ENCODE data around the gene NCCRP1. TPM values are rescaled to one million over a fixed set of nuclear protein-coding genes. Genes with fewer than 3 reads are reported as not detected.

Gene NCCRP1
- total RNA-seq, 1 experiment from 2014 or later, result 0.46 TPM

DNA sequence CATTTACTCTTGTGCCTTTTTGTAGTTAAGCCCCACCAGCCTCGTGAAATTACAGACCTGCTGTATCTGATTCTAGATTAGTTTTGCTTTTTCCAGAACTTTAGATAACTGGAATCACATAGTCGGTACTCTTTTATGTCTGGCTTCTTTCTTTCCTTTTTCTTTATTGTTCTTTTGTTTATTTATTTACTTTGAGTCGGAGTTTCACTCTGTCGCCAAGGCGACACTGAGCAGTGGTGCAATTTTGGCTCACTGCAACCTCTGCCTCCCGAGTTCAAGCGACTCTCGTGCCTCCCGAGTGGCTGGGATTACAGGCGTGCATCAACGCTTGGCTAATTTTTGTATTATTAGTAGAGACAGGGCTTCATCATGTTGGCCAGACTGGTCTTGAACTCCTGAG lies 6.0 kb upstream of the NCCRP1 start:
- Histone ChIP-seq H3K4me1 (ENCODE audit: control insufficient read depth, insufficient read depth, low read length) (peaks cover 12% of the 10 kb centered on the region), H3K27ac (ENCODE audit: low read length) (no peak overlapping the region), H3K4me3 (ENCODE audit: low read depth in 2 of 2, low read length in 2 of 2) (no peak overlapping the region), H3K27me3 (ENCODE audit: control insufficient read depth, insufficient read depth, low read length) (no peaks in the 10 kb centered on the region), H3K9me3 (ENCODE audit: control insufficient read depth, insufficient read depth, low read depth, low read length) (no peaks in the 10 kb centered on the region), H3K36me3 (ENCODE audit: control insufficient read depth, insufficient read depth, low read length) (no peaks in the 10 kb centered on the region)
- ChIA-PET POLR2A (interaction anchor here (1.6 kb wide), 1 partner anchor 200 kb away, joined by 3 read pairs; the partner anchor contains the start of genes MED29 and PAF1), CTCF (interaction anchor here (0.5 to 1.0 kb wide), 4 partner anchors 14 to 553 kb away, joined by 3 to 14 read pairs (median 4); partner anchors contain the start of gene SYCN)
- BruUV-seq (replicated peaks), result no TSS peak
- TF ChIP-seq TCF7L2 (IDR thresholded peaks at IDR 0.05; ENCODE audit: low read depth, low read length) (no peak), POLR2AphosphoS5 (IDR thresholded peaks at IDR 0.05; ENCODE audit: low read depth, low read length) (no peak), SIN3A (IDR thresholded peaks at IDR 0.05; ENCODE audit: borderline replicate concordance, insufficient read depth, low read depth, low read length) (no peak)
- TF ChIP-seq, protein P1, sequence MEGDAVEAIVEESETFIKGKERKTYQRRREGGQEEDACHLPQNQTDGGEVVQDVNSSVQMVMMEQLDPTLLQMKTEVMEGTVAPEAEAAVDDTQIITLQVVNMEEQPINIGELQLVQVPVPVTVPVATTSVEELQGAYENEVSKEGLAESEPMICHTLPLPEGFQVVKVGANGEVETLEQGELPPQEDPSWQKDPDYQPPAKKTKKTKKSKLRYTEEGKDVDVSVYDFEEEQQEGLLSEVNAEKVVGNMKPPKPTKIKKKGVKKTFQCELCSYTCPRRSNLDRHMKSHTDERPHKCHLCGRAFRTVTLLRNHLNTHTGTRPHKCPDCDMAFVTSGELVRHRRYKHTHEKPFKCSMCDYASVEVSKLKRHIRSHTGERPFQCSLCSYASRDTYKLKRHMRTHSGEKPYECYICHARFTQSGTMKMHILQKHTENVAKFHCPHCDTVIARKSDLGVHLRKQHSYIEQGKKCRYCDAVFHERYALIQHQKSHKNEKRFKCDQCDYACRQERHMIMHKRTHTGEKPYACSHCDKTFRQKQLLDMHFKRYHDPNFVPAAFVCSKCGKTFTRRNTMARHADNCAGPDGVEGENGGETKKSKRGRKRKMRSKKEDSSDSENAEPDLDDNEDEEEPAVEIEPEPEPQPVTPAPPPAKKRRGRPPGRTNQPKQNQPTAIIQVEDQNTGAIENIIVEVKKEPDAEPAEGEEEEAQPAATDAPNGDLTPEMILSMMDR (IDR thresholded peaks at IDR 0.05), result no peak
- TF ChIP-seq, protein P2, sequence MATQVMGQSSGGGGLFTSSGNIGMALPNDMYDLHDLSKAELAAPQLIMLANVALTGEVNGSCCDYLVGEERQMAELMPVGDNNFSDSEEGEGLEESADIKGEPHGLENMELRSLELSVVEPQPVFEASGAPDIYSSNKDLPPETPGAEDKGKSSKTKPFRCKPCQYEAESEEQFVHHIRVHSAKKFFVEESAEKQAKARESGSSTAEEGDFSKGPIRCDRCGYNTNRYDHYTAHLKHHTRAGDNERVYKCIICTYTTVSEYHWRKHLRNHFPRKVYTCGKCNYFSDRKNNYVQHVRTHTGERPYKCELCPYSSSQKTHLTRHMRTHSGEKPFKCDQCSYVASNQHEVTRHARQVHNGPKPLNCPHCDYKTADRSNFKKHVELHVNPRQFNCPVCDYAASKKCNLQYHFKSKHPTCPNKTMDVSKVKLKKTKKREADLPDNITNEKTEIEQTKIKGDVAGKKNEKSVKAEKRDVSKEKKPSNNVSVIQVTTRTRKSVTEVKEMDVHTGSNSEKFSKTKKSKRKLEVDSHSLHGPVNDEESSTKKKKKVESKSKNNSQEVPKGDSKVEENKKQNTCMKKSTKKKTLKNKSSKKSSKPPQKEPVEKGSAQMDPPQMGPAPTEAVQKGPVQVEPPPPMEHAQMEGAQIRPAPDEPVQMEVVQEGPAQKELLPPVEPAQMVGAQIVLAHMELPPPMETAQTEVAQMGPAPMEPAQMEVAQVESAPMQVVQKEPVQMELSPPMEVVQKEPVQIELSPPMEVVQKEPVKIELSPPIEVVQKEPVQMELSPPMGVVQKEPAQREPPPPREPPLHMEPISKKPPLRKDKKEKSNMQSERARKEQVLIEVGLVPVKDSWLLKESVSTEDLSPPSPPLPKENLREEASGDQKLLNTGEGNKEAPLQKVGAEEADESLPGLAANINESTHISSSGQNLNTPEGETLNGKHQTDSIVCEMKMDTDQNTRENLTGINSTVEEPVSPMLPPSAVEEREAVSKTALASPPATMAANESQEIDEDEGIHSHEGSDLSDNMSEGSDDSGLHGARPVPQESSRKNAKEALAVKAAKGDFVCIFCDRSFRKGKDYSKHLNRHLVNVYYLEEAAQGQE (IDR thresholded peaks at IDR 0.05; ENCODE audit: insufficient read depth in 1 of 2, low read depth in 2 of 2, low read length in 1 of 2), result no peak
- DNase-seq (ENCODE audit: low read depth, low spot score), result no peak
- in situ Hi-C loops (cut with HindIII; ENCODE audit: low pct_unique_long_range_greater_than_20kb, low sequenced_read_pairs), result no loop called here
- intact Hi-C loops (cut with micrococcal nuclease; ENCODE audit: unreplicated experiment), result no loop called here
- ATAC-seq, result no peak

DNA sequence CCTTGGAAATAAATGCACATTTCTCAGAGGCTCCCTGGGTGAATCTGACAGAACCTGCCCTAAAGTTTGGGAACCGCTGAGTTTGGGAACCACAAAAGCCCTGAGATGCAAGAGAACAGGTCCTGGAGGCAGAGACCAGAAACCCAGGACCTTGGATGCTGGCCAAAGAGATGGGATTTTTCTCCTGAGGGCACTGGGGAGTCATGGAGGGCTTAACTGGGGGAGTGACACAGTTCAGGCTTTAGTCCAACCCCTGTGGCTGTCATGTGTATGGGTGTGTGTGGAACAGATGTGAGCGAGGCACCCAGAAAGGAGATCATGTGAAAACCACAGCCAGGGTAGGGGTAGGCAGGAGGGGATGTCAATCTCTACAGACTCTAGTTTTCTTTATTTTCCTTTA lies 3.9 kb upstream of the NCCRP1 start:
- in situ Hi-C loops (cut with HindIII; ENCODE audit: low pct_unique_long_range_greater_than_20kb, low sequenced_read_pairs), result no loop called here
- Histone ChIP-seq H3K9me3 (ENCODE audit: control insufficient read depth, insufficient read depth, low read depth, low read length) (no peaks in the 10 kb centered on the region), H3K27me3 (ENCODE audit: control insufficient read depth, insufficient read depth, low read length) (no peaks in the 10 kb centered on the region), H3K4me3 (ENCODE audit: low read depth in 2 of 2, low read length in 2 of 2) (no peak overlapping the region), H3K27ac (ENCODE audit: low read length) (no peak overlapping the region), H3K4me1 (ENCODE audit: control insufficient read depth, insufficient read depth, low read length) (peaks cover 12% of the 10 kb centered on the region), H3K36me3 (ENCODE audit: control insufficient read depth, insufficient read depth, low read length) (no peaks in the 10 kb centered on the region)
- ChIA-PET CTCF (interaction anchor here (0.6 kb wide), 1 partner anchor 92 kb away, joined by 3 read pairs; no protein-coding TSS in a partner anchor), POLR2A (interaction anchor here (0.8 kb wide), 1 partner anchor 217 kb away, joined by 3 read pairs; no protein-coding TSS in a partner anchor)
- intact Hi-C loops (cut with micrococcal nuclease; ENCODE audit: unreplicated experiment), result no loop called here
- TF ChIP-seq, protein P2 (IDR thresholded peaks at IDR 0.05; ENCODE audit: insufficient read depth in 1 of 2, low read depth in 2 of 2, low read length in 1 of 2), result no peak
- TF ChIP-seq, protein P1 (IDR thresholded peaks at IDR 0.05), result no peak
- TF ChIP-seq TCF7L2 (IDR thresholded peaks at IDR 0.05; ENCODE audit: low read depth, low read length) (no peak), POLR2AphosphoS5 (IDR thresholded peaks at IDR 0.05; ENCODE audit: low read depth, low read length) (no peak), SIN3A (IDR thresholded peaks at IDR 0.05; ENCODE audit: borderline replicate concordance, insufficient read depth, low read depth, low read length) (no peak)
- ATAC-seq (no peak), DNase-seq (ENCODE audit: low read depth, low spot score) (no peak)
- no TSS peak for BruUV-seq (replicated peaks)

Measured in Panc1 (cell line).